Stimulated activated memory B cell treated with anti-CD40 and anti-IgM and Interleukin-4, amounts not matched to agents 10 μg/mL and 1 μg/mL and 100 μg/mL, for 72 hours (primary cell): ENCODE measurements around the gene WDR91.
"Not testable (repeated sequence)": the region's sequence is repeated elsewhere in the genome, so short reads cannot be mapped to it uniquely, and the experiment has no call there.

Source experiments
- ATAC-seq: fragments of 150-1000 bp; cut with Tn5 transposase; 2 replicates; pipeline ENCODE4 v1.10.0; 2021
- H3K27ac Mint-ChIP-seq: one replicate; pipeline ENCODE4 v1.8.0; 2022; ENCODE audit warnings: mild to moderate bottlenecking, mixed read lengths
- H3K27me3 Mint-ChIP-seq: one replicate; pipeline ENCODE4 v1.8.0; 2022; ENCODE audit warnings: mixed read lengths
- H3K36me3 Mint-ChIP-seq: one replicate; pipeline ENCODE4 v1.8.0; 2022; ENCODE audit warnings: mixed read lengths
- H3K4me1 Mint-ChIP-seq: one replicate; pipeline ENCODE4 v1.8.0; 2022; ENCODE audit warnings: mixed read lengths
- H3K4me3 Mint-ChIP-seq: one replicate; pipeline ENCODE4 v1.8.0; 2022; ENCODE audit warnings: mild to moderate bottlenecking, moderate library complexity, mixed read lengths
- H3K9me3 Mint-ChIP-seq: one replicate; pipeline ENCODE4 v1.8.0; 2022; ENCODE audit warnings: mixed read lengths

The WDR91 gene

DNA sequence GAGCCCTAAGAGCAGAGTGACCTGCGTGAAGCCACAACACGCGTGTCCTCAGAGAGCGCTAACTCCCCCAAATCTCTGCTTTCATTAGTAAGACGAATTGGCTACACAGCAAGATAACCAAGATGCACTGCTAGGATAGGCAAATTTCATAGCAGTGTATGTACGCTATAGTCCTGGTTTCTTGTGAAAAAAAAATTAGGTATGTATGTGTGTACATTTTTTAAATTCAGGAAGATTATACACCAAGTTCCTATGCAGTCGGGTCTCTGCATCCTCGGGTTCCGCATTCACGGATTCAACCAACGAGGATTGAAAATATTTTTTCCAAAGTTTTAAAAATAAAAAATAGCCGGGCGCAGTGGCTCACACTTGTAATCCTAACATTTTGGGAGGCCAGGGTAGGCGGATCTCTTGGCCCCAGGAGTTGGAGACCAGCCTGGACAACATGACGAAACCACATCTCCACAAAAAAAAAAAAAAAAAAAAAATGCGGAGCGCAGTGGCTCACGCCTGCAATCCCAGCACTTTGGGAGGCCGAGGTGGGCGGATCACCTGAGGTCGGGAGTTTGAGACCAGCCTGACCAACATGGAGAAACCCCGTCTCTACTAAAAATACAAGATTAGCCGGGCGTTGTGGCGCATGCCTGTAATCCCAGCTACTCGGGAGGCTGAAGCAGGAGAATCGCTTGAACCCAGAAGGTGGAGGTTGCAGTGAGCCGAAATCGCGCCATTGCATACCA lies 790 bp upstream of the WDR91 start:
- peak overlapping the region; percentile 95 for H3K27ac Mint-ChIP-seq
- not testable (repeated sequence) for H3K27me3 Mint-ChIP-seq, ATAC-seq, H3K9me3 Mint-ChIP-seq
- peaks cover 34% of the 10 kb centered on the region for H3K4me1 Mint-ChIP-seq
- peaks cover 21% of the 10 kb centered on the region for H3K36me3 Mint-ChIP-seq
- peak overlapping the region; percentile 99 for H3K4me3 Mint-ChIP-seq

DNA sequence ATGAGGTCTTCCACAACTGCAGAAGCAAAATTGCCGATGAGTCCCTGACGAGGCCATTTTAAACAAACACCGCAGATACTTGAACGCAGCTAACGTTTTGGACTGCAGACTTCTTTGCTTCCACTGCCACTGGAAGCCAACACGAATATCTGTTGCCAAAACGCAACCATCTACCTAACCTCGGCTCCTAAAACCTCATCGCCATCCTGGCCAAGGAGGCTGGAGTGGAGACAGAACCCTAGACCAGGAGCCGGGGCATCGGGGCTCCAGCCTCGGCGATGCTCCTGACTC lies 493 bp downstream of the WDR91 start:
- peaks cover 47% of the 10 kb centered on the region for H3K4me1 Mint-ChIP-seq
- peak overlapping the region; percentile 95 for H3K27ac Mint-ChIP-seq
- H3K27me3 Mint-ChIP-seq = no peaks in the 10 kb centered on the region
- peaks cover 29% of the 10 kb centered on the region for H3K36me3 Mint-ChIP-seq
- ATAC-seq = peak; percentile 1
- peak overlapping the region; percentile 99 for H3K4me3 Mint-ChIP-seq
- no peaks in the 10 kb centered on the region for H3K9me3 Mint-ChIP-seq

DNA sequence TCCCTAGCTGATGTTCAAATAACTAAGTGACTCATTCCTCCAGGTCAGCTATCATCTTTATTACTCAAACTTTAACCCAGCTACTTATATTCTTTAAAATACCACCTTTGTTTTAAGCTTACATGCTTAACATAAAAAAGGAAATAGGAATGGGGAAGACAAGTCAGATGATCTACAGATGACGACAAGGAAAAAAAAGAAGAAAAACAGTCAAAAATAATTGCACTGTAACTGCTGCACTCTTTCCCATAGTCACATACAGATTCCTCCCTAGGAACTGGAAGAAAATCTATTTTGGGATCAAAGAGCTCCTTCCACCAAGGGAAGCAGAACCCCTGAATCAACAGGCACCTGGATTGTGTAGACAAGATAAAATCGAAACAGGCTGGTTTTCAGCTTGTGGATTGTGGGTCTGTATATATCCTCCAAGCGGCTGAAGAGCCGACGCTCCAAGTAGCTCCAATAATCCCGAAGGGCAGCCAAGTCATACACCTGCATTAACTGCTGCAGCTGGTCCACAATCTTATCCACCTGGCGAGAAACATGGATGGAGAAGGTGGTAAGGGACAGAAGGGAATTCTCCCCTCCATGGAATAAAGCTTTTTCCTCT lies 2.0 kb downstream of the WDR91 start:
- Mint-ChIP-seq H3K27ac (peak overlapping the region; percentile 95), H3K4me3 (peak overlapping the region; percentile 99), H3K4me1 (peaks cover 57% of the 10 kb centered on the region), H3K9me3 (no peaks in the 10 kb centered on the region), H3K27me3 (no peaks in the 10 kb centered on the region), H3K36me3 (peaks cover 41% of the 10 kb centered on the region)
- ATAC-seq = no peak

DNA sequence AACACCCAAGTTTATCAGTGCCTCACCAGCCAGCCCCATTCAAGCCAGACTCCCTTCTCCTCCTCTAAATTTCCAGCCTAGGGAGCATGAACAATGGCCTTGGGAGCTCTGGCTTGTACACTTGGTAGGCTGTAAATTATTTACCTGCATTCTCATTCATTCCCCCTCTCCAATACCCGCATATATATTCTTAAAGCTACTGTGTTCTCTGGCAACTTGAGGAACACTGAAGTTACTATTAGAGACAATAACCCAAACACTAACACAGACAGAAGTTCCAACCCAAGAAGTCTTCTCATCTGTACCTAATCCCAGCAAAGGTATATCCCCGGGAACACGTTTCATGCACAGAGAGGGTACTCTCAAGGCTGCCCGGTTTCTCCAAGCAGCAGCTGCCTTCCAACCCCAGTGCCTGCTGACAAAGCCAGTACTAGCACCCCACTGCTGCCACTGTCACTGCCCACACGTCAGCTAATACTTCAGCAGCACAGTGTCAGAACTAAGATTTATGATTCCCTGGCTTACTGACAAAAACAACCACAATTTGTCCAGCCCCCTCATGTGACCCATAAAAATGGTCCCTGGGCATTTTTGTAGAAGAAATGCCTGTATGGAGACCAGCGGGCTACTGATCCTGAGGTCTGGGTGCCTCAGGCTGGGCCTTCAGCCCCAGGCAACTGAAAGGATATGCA lies 3.1 kb downstream of the WDR91 start:
- no peaks in the 10 kb centered on the region for H3K27me3 Mint-ChIP-seq
- no peaks in the 10 kb centered on the region for H3K9me3 Mint-ChIP-seq
- peaks cover 52% of the 10 kb centered on the region for H3K36me3 Mint-ChIP-seq
- H3K27ac Mint-ChIP-seq = peak overlapping the region; percentile 95
- H3K4me1 Mint-ChIP-seq = peaks cover 67% of the 10 kb centered on the region
- ATAC-seq = no peak
- H3K4me3 Mint-ChIP-seq = peak overlapping the region; percentile 70

DNA sequence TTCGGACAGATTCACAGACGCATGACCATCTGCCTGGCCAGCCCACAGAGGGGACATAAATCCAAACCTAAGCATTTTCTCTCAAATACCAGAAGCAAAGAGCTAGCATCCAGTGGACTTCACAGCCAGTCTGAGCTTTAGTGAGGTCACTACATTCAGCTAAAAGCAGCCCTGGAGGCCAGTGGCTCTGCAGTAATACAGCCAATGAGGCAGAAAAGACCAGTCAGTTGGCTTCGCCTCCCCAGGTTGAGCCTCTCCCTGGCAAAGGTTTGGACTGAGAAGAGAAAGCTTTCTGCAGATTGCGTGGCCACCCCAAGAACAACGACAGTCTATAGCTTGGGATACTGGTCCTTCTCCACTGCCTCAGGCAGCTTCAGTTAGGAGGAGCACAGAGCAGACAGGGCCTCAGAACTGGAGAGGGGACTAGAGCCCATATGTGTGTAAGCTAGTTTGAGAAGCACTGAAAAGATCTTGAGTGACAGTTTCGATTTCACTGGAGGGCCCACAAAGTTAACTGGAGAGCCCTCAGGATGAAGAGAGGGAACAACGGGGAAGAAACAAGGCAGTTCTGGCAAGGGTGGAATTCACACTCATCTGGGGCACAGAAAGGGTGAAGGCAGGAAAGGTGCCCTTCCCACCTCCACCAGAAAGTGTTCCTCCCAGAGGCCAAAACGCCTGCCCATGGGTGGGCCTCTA lies 3.8 kb downstream of the WDR91 start:
- no peaks in the 10 kb centered on the region for H3K9me3 Mint-ChIP-seq
- H3K4me1 Mint-ChIP-seq = peaks cover 67% of the 10 kb centered on the region
- H3K27me3 Mint-ChIP-seq = no peaks in the 10 kb centered on the region
- peaks cover 55% of the 10 kb centered on the region for H3K36me3 Mint-ChIP-seq
- peak overlapping the region; percentile 70 for H3K4me3 Mint-ChIP-seq
- no peak for ATAC-seq
- peak overlapping the region; percentile 95 for H3K27ac Mint-ChIP-seq

DNA sequence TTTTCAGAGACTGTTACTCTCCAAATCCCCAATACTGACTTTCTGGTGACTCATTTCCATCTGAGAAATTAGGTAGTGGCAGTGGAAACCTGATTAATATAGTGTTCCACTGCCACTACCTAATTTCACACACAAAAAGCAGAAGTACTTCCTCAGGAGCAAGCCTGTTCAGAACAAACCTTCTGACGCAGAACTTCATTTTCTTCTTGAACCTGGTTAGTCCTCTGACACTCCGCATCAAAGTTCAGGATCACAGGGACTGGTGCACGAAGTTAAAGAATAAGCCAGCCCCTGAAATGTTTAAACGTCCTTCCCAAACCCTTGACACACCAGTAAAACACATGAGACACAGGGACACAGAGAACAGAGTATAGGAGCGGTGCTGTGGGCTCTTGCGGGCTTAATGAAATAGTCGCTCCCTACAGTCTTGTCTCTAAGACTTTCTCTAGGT lies 4.4 kb downstream of the WDR91 start:
- peak overlapping the region; percentile 70 for H3K4me3 Mint-ChIP-seq
- ATAC-seq = peak; percentile 52
- H3K9me3 Mint-ChIP-seq = no peaks in the 10 kb centered on the region
- peak overlapping the region; percentile 95 for H3K27ac Mint-ChIP-seq
- no peaks in the 10 kb centered on the region for H3K27me3 Mint-ChIP-seq
- peaks cover 61% of the 10 kb centered on the region for H3K36me3 Mint-ChIP-seq
- H3K4me1 Mint-ChIP-seq = peaks cover 73% of the 10 kb centered on the region

DNA sequence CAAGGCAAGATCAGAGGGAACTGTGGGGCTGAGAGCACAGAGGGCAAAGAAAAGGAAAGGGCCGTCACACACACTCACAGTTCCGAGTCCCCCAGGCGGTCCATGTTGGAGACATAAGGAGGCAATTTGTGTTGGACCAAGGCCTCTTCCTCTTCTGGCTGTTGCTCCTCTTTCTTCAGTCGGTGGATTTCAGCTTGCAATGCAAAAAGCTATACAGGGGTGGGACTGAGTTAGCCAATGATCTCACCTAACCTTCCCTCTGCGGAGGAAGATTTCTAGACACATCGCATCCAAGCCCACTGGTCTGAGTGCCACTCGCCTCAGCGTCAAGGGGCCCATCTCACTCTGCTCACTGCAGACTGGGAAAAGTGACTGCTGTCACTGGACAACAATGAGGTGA lies 5.5 kb downstream of the WDR91 start:
- Mint-ChIP-seq H3K9me3 (no peaks in the 10 kb centered on the region), H3K4me3 (no peak overlapping the region), H3K27ac (peak overlapping the region; percentile 95), H3K27me3 (no peaks in the 10 kb centered on the region), H3K4me1 (peaks cover 73% of the 10 kb centered on the region), H3K36me3 (peaks cover 71% of the 10 kb centered on the region)
- ATAC-seq = no peak

DNA sequence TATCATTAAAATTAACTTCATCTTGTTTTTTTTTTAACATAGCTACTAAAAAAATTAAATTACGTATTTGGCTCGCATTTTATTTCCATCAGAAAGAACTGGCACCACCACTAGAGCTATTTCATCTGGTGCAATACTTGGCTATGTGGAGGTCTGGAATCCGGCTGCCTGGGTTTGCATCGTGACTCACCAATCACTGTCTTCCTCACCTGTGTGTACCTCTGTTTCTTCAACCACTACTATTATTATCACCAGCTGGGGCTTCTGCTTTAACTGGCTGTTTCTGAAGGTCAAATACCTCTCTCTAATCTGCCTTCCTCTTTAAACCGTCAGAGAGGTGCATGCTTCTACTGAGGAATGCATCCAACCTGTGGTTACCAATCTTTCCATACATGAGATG lies 6.5 kb downstream of the WDR91 start:
- Mint-ChIP-seq H3K4me3 (no peak overlapping the region), H3K27ac (no peak overlapping the region), H3K9me3 (no peaks in the 10 kb centered on the region), H3K36me3 (peaks cover 76% of the 10 kb centered on the region), H3K4me1 (peaks cover 66% of the 10 kb centered on the region), H3K27me3 (no peaks in the 10 kb centered on the region)
- ATAC-seq = no peak

DNA sequence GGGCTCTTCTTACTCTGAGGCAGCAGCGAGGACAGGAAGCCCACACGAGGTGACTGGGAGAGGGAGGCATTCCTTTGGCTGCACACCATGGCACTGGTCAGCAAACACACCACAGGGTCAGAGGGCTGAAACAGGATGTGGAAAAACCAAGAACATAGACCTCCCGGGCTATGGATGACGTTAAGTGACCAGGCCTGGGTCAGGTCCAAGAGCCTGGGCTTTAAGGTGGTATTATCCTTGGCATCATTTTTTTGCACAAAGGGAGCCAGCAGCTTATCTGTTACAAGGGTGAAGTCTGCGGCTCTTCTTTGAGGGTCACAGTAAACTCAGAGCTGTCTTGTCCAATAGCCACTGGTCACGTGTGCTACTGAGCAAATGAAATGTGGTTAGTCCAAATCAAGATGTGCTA lies 7.0 kb downstream of the WDR91 start:
- Mint-ChIP-seq H3K4me3 (no peak overlapping the region), H3K4me1 (peaks cover 63% of the 10 kb centered on the region), H3K36me3 (peaks cover 80% of the 10 kb centered on the region), H3K9me3 (no peaks in the 10 kb centered on the region), H3K27me3 (no peaks in the 10 kb centered on the region), H3K27ac (no peak overlapping the region)
- no peak for ATAC-seq

DNA sequence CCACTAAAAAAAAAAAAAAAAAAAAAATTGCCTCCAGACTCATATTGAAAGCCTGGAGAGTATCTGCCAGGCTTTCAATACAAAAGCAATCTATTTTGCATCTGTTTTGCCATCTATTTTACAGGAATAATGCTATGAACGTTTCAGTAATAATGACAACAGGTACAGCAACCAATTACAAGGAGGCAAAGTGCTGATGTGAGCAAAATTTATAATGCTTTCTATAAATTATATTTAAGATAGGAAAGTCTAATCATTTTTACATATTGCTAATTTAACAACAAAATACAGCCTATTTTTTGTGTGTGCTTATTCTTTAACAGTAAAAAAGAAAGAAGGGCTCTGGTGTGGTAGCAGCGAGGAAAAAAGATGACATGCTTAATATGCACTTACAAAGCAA lies 10.0 kb downstream of the WDR91 start:
- no peak for ATAC-seq
- Mint-ChIP-seq H3K36me3 (peaks cover 85% of the 10 kb centered on the region), H3K4me1 (peaks cover 39% of the 10 kb centered on the region)

DNA sequence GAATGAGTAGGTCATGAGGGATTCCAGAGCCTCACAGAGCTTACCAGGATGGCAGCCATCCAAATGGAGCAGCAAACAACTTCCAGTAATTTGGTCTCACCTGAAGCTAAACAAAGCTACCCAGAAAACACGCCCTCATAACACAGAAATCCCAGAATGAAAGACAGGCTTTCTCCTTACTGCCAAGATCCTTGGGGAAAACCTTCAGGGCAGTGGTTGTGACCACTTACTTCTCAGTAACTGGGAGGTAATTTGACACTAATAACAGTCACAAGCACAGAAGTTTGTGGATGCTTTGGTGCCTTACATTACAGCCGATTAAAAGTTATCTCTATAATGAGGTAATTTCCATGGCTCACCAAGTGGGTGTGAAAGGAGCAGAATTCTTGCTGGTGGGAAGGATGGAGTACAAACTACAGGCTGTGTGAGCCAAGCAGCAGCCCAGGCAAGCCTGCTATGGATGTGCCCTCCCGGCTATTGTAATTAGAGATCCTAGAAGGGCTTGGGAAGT lies 10.4 kb downstream of the WDR91 start:
- ATAC-seq = no peak
- H3K27ac Mint-ChIP-seq = no peak overlapping the region
- H3K4me3 Mint-ChIP-seq = no peak overlapping the region
- no peaks in the 10 kb centered on the region for H3K9me3 Mint-ChIP-seq
- peaks cover 85% of the 10 kb centered on the region for H3K36me3 Mint-ChIP-seq
- H3K27me3 Mint-ChIP-seq = no peaks in the 10 kb centered on the region
- H3K4me1 Mint-ChIP-seq = peaks cover 34% of the 10 kb centered on the region

More for the DNA sequence above, 10.0 kb downstream of the WDR91 start:
- Mint-ChIP-seq H3K27ac (no peak overlapping the region), H3K4me3 (no peak overlapping the region), H3K27me3 (no peaks in the 10 kb centered on the region), H3K9me3 (no peaks in the 10 kb centered on the region)

DNA sequence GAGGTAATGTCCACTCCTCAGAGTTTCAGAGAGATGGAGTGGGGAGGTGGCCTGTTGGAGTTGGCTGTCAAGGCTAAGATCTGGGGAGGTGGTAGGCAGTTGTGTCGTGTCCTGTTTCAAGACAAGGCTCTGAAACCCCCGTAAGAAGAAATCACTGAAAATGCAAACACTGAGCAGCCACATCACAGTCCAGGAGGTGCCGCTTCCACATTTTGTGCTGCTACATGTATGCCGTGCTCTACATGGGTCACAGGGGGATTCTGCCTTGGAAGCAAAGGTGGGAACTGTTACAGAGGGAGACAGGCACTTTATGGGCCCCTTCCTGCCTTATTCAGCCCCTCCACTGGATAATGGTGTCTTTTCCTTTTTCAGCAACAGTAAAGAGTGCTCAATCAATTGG lies 11.9 kb downstream of the WDR91 start:
- ATAC-seq = no peak
- no peaks in the 10 kb centered on the region for H3K9me3 Mint-ChIP-seq
- H3K36me3 Mint-ChIP-seq = peaks cover 88% of the 10 kb centered on the region
- no peak overlapping the region for H3K27ac Mint-ChIP-seq
- H3K27me3 Mint-ChIP-seq = no peaks in the 10 kb centered on the region
- H3K4me3 Mint-ChIP-seq = no peak overlapping the region
- peaks cover 26% of the 10 kb centered on the region for H3K4me1 Mint-ChIP-seq

DNA sequence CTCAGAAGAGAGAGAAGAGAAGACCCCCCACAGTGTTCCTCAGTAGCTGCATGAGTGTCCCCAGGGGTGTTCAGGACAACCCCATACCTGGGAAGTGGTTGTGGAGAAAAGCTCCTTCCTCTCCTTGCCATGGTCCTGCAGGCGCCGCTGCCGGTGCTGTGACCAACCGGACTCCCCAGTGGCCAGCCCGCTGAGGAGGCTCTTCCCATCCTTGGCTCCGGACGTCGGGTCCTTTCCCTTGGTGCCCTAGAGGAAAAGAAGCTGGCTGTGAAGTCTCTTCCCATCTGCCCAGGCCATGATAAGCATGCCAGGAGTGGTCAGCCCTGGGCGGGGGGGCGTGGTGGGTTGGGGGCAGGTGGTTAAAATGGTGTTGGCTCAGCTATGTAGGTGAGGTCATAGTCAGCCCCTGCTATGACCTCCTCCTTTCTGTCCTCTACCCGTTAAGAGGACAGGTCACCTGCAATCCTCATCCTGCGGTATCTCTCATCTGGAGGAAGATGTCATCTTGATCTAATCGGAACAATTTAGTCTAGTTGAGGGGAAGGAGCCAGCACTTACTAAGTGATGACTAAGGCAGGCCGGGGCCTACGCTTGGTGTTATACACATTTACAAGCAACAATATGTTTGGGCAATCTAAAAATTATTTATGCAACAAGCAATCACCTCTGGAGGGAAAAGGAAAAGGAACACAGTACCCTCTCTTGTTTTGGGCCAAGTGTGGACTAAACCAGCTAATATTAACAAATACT lies 13.2 kb downstream of the WDR91 start:
- Mint-ChIP-seq H3K9me3 (no peaks in the 10 kb centered on the region), H3K27me3 (no peaks in the 10 kb centered on the region), H3K27ac (no peak overlapping the region), H3K4me1 (peaks cover 30% of the 10 kb centered on the region), H3K4me3 (no peak overlapping the region), H3K36me3 (peaks cover 88% of the 10 kb centered on the region)
- no peak for ATAC-seq

DNA sequence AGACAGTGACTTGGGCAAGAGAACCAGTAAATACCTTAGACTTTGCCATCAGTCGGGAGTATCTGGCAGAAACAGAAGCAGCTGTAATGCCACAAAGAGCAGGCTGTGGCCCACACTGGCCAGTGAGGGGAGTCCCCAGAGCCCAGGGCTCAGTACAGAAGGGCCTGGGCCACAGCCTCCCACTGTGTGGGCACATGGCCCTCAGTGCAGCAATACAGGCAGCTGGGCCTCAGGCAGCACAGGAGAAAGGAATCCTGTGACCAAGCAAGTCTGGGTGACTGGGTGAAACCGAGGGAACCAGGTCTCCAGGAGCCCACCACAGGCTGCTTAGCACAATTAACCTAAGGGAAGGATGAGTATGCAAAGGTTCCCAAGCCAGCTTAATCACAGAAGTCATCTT lies 14.0 kb downstream of the WDR91 start:
- Mint-ChIP-seq H3K9me3 (no peaks in the 10 kb centered on the region), H3K27ac (no peak overlapping the region), H3K36me3 (peaks cover 92% of the 10 kb centered on the region), H3K4me1 (peaks cover 32% of the 10 kb centered on the region), H3K4me3 (no peak overlapping the region), H3K27me3 (no peaks in the 10 kb centered on the region)
- ATAC-seq = no peak
